NCI-H2171 treated with DMSO at 0.1 percent for 48 hours (cell line): Measurements from ENCODE around the gene C1RL.
"Not testable (repeated sequence)": the region's sequence is repeated elsewhere in the genome, so short reads cannot be mapped to it uniquely, and the experiment has no call there.

Experiments used
- DNase-seq: peaks from one replicate; lab custom pipeline; 2025; lab: John Stamatoyannopoulos, UW

Gene C1RL

DNA sequence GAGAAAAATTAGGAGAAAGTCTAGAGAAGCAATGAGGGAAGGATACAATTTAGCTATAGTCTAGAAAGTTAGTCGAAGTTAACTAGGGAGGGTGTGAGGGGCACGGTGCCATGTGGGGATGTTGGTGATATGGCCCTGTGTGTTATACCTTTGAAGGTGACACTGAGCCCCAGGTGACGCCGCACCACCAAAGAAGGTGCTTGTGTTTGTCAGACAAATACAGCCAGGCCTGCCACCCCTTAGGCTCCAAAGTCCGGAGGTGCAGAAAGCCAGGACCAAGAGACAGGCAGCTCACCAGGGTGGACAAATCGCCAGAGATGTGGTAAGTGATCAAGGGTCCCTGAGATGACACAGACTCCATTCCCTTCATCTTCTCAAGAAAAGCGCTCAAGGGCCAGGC lies 47.4 kb downstream of the C1RL start:
- DNase-seq = no peak

DNA sequence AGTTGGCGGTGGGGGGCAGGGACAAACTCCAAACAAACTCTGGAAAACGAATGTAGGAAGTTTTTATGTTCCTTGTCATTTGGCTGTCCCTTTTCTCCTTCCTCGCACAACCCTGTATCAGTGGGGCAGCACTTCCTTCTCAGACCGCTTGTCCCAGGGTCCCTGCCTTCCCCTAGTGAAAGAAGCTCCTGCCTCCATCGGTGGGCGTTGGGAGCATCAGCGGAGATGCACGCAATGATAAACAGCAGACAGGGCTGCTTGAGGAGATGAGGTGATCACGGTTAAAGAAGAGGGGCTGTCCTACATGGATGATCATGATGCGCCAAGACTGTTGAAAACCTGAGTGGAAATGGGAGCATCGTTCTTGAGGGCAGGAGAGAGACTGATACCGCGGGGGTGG lies 47.9 kb downstream of the C1RL start:
- no peak for DNase-seq

DNA sequence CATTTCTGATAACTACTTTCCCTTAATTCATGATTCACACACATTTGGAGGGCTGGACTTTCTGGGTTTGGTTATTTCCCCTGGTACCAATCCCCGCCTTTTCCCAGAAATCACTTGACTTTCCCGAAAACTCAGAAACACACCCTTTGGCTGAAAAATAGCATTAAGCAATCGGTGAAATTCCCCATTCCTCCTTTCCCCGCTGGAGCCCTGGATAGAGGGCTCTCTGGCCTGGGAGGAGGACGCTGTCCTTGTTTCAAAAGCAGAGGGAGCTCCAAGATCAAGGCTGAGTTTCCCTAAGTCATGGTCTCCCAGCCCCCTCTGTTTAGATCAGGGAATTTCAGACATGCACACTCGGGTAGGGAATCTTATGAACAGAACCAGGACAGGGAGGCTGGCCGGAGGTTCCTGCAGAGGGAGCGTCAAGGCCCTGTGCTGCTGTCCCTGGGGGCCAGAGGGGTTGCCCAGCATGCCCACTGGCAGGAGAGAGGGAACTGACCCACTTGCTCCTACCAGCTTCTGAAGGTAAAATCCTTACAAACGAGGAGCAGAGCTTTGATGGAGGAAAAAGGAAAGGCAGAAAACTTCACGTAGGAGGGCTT lies 48.6 kb downstream of the C1RL start, which contains the start of gene C1S:
Gene C1S, plus strand, starts transcription at position 366 of the 602 bp plus-strand sequence. CDS start 1,195 bp downstream, outside the sequence.
- peak; percentile 46 for DNase-seq

DNA sequence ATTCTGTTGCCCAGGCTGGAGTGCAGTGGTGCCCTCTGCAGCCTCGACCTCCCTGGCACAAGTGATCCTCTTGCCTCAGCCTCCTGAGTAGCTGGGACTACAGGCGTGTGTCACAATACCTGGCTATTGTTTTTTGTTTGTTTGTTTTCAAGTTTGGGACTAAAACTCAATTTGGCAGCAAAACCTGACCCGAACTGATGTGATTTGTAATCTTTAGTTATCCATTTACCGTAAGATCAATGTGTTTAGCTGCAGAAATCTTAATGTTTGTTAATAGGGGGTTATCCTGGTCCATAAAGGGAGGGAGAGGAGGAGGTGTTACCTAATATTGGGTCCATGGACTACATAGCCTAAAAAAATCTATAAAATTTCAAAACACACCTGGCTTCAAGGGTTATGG lies 49.2 kb downstream of the C1RL start:
- no peak for DNase-seq

DNA sequence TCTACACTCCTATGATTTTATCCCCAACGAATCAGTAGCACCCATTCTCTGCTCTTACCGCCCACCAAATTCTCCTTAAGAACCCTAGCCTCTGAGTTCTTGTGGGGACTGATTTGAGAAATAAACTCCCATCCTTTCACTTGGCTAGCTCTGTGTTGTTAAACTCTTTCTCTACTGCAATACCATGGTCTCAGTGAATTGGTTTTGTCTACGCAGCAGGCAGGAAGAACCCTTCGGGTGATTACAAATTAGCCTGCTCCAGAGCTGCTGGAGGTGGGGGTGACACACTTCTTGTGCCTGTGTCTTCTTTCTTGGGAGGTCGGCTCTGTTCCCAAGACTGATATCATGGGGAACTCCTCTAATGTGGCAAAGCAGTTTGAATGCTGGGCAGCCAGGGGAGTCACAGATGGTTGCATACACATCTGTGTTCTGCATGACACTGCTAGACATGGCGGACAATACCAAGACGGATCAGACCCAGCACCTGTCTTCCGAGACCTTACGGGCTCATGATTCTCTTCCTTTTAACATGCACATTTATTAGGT lies 50.1 kb downstream of the C1RL start:
- no peak for DNase-seq

DNA sequence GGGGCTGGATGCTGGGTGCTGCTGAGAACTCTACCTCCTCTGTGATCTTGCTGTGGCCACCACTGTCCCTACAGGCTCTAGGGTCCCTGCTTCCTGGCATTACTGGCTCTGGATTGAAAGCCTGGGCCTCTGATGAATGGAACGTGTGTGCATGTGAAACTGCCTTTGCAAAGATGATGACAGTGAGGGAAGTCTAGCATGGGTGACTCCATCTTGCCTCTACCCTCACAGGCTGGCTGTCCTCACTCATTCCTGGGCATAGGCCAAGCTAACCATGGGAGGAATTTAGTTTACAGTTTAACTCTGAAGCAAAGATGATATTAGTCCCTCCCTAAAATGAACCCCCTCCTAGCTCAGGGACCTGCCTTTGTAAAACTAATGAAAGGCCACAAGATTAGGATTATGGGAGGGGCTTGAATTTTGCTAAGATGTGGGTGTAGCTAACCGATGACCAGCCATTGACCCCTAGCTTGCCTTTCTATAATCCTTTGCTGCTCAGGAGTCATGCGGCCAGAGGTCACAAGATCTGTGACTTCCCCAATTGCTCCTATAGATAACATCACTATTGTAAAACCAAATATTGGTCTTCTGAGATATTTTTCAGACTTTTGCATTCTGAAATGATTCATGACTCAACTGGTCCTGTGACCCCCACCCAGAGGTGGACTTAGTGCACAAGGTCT lies 50.7 kb downstream of the C1RL start:
- no peak for DNase-seq

DNA sequence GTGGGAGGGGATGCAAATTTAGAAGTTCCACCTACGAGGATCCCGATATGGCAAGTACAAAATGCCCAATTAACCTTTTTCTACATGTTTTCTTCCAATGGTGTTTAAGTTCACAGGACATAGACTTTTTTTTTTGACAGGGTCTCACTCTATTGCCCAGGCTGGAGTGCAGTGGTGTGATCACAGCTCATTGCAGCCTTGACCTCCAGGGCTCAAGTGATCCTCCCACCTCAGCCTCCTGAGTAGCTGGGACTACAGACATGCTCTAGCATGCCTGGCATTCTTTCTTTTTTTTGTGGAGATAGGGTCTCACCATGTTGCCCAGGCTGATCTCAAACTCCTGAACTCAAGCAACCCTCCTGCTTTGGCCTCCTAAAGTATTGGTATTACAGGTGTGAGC lies 53.3 kb downstream of the C1RL start:
- DNase-seq = not testable (repeated sequence)

DNA sequence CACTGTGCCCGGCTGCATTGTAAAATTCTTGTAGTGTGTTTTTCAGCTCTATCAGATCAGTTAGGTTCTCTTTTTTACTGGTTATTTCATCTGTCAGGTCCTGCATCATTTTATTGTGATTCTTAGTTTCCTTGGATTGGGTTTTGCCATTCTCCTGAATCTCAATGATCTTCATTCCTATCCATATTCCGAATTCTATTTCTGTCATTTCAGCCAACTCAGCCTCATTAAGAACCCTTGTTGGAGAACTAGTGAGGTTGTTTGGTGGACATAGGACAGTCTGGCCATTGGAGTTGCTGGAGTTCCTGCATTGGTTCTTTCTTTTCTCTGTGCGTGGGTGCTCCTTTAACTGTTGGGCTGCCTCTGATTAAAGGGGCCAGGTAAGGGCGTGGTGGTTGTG lies 54.1 kb downstream of the C1RL start:
- no peak for DNase-seq

DNA sequence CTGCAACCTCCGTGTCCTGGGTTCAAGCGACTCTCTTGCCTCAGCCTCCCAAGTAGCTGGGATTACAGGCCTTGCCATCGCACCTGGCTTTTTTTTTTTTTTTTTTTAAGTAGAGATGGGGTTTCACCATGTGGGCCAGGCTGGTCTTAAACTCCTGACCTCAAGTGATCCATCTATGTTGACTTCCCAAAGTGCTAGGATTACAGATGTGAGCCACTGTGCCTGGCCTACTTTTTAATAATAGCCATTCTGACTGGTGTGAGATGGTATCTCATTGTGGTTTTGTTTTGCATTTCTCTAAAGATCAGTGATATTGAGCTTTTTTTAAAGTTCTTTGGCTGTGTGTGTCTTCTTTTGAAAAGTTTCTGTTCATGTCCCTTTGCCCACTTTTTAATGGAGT lies 59.0 kb downstream of the C1RL start:
- not testable (repeated sequence) for DNase-seq

DNA sequence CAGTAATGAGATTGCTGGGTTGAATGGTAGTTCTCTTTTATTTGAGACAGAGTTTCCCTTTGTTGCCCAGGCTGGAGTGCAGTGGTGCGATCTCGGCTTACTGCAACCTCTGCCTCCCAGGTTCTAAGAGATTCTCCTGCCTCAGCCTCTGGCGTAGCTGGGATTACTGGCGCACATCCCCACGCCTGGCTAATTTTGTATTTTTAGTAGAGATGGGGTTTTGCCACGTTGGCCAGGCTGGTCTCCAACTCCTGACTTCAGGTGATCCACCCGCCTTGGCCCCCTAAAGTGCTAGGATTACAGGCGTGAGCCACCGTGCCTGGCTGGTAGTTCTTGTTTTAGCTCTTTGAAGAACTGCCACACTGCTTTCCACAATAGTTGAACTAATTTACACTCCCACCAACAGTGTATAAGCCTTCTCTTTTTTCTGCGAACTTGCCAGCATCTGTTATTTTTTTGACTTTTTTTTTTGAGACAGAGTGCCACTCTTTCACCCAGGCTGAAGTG lies 59.5 kb downstream of the C1RL start:
- DNase-seq = not testable (repeated sequence)

DNA sequence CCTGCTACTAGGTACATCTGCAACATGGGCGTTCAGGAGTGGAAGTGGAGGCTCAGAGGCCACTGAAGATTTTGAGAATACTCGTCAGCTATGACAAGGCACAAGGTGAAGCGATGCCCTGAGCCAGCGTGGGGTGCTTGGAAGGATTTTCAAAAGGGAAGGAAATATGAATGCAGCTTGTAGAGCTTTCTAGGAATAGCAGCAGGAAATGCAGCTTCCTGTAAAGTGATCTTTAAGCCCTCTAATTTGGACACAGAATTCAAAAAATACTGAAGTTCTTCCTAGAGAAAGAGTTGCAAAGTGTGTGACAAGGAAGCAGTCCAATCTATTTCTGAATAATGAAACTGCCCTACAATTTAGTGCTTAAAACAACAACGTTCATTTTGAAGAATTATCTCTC lies 61.7 kb downstream of the C1RL start:
- no peak for DNase-seq

DNA sequence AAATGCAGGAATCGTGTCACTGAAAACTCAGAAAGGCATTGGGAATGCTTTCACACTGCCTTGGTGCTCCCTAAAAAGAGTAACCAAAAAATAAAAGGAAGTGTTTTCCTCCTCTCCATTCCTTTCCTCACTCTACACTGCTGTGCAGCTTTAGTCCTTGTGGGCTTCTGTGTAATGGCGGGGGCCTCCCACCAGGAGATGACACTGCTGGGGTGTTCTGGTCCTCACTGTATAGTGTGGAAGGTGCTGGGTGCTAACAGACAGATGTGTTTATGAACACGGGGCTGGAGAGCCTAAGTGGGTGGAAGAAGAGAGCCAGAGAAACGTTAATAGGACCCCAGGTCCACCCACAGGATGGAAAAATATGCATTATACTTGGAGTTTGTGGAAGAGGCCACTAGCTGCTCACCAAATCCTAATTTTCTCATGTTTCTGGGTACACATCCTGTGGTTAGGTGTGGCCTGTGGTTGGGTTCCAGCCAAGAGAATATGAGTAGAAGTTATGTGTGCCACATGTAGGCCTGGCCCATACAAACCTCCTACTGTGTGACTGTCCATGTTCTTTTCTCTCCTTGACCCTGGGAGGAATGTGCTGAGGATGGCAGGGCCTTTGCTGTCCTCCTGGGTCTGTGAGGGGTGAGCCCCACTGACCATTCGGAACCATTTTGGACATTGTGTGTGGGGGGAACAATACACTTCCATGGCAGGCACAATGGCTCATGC lies 62.5 kb downstream of the C1RL start:
- DNase-seq = no peak

DNA sequence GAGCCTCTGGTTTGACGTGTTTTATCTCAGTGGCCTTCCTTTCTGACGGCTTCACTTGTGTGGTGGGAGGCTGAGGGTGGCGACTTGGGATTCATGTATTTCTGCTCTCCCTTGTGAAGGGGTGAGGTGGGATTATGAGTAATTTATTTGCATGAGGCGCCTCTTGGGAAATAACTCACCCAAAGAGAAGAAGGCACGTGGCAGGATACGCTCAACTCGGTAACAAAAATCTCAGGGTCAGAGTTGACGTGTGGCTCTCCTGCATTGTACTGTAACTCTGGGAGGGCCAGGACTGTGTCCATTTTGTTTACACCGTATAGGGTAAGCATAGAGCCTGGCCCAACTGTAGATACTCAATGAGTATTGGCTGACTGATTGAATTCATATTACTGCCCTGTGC lies 63.1 kb downstream of the C1RL start:
- DNase-seq = no peak
